C4-2B (cell line): ENCODE measurements around the gene CIB2.

Experiments
- ZFX ChIP-seq: fragments of 450-650 bp; IDR thresholded peaks from 2 replicates; pipeline ENCODE4 v1.6.1; 2017
- TF ChIP-seq, protein P1 (sequence below): fragments of 450-650 bp; conservative IDR thresholded peaks from 2 replicates; pipeline ENCODE4 v1.5.1; 2017; ENCODE audit warnings: mild to moderate bottlenecking

DNA sequence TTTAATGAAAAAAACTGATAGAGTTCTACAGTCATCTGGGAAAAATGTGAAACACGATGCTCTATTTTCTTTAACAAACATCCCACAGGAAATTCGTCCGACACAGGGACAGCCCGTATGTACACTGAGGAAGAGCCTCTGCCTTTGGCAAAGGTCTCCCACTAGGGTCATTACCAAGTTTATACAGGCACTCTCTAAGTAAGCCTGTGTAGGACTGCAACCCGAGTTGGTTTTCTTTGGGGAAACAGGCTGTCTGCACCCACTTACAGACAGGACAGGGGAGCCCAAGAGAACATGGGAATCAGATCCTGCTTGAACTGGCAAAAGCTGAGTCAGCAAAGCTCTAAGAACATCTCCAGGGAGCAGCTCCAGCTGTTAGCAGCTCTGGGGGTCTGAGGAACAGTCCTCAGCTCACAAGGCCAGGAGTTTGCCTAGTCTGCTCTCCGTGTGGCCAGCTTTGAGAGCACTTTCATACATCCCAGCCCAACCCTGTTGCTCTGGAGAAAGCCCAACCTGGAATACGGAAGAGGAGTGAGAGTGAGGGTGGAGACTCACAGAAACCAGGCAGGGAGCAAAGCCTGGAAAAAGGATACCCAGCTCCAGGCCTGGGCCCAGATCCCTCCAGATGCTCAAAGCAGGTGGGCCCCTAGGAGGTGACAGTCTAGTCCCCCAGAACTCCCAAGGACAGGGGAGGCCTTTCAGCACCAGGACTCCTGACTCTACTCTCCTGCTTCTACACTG lies 55.6 kb downstream of the CIB2 start:
- TF ChIP-seq, protein P1, sequence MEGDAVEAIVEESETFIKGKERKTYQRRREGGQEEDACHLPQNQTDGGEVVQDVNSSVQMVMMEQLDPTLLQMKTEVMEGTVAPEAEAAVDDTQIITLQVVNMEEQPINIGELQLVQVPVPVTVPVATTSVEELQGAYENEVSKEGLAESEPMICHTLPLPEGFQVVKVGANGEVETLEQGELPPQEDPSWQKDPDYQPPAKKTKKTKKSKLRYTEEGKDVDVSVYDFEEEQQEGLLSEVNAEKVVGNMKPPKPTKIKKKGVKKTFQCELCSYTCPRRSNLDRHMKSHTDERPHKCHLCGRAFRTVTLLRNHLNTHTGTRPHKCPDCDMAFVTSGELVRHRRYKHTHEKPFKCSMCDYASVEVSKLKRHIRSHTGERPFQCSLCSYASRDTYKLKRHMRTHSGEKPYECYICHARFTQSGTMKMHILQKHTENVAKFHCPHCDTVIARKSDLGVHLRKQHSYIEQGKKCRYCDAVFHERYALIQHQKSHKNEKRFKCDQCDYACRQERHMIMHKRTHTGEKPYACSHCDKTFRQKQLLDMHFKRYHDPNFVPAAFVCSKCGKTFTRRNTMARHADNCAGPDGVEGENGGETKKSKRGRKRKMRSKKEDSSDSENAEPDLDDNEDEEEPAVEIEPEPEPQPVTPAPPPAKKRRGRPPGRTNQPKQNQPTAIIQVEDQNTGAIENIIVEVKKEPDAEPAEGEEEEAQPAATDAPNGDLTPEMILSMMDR, result no peak
- no peak for TF ChIP-seq ZFX
